GM21367 (cell line): ENCODE results near the gene SULT1A2.
"Not testable (repeated sequence)": the region's sequence is repeated elsewhere in the genome, so short reads cannot be mapped to it uniquely, and the experiment has no call there.

Experiments used
- ATAC-seq: cut with Tn5 transposase; IDR thresholded peaks from one replicate; pipeline ENCODE4 v1.9.1; 2021; ENCODE audit not compliant: unreplicated experiment

Gene SULT1A2

GRCh38 chr16:28596840-28597691 is at the start of gene SULT1A2:
Gene SULT1A2, minus strand, starts transcription at chr16:28597050. Its CDS starts 1,120 bp downstream, at chr16:28595930.
- no peak for ATAC-seq

GRCh38 chr16:28639959-28640358 is 43.1 kb upstream of the SULT1A2 start:
- ATAC-seq: not testable (repeated sequence)

GRCh38 chr16:28638359-28638758 is 41.5 kb upstream of the SULT1A2 start:
- ATAC-seq: not testable (repeated sequence)

GRCh38 chr16:28637765-28638164 is 40.9 kb upstream of the SULT1A2 start, which contains the start of gene NPIPB8:
Gene NPIPB8, plus strand, starts transcription at chr16:28638065. Its CDS starts 296 bp downstream, at chr16:28638361.
- ATAC-seq: not testable (repeated sequence)

- not testable (repeated sequence) for ATAC-seq
These were observed 39.4 kb upstream of the SULT1A2 start for GRCh38 chr16:28636093-28636823.

GRCh38 chr16:28630905-28631304 is 34.1 kb upstream of the SULT1A2 start:
- ATAC-seq: not testable (repeated sequence)

GRCh38 chr16:28623172-28623711 is 26.4 kb upstream of the SULT1A2 start:
- no peak for ATAC-seq

GRCh38 chr16:28622532-28623171 is 25.8 kb upstream of the SULT1A2 start:
- ATAC-seq: not testable (repeated sequence)

- no peak for ATAC-seq
These were observed 24.8 kb upstream of the SULT1A2 start for GRCh38 chr16:28621481-28622155.

- ATAC-seq: not testable (repeated sequence)
These were observed 23.5 kb upstream of the SULT1A2 start for GRCh38 chr16:28620316-28620715.

- no peak for ATAC-seq
These were observed 21.0 kb upstream of the SULT1A2 start for GRCh38 chr16:28617874-28618273.

GRCh38 chr16:28616636-28617035 is 19.8 kb upstream of the SULT1A2 start:
- no peak for ATAC-seq

GRCh38 chr16:28616224-28616577 is 19.4 kb upstream of the SULT1A2 start:
- not testable (repeated sequence) for ATAC-seq

- not testable (repeated sequence) for ATAC-seq
These were observed 18.8 kb upstream of the SULT1A2 start for GRCh38 chr16:28615486-28616223.

- not testable (repeated sequence) for ATAC-seq
These were observed 17.7 kb upstream of the SULT1A2 start for GRCh38 chr16:28614561-28614960.

GRCh38 chr16:28613912-28614311 is 17.1 kb upstream of the SULT1A2 start:
- not testable (repeated sequence) for ATAC-seq

- not testable (repeated sequence) for ATAC-seq
These were observed 15.8 kb upstream of the SULT1A2 start for GRCh38 chr16:28612359-28613280.

- ATAC-seq: no peak
These were observed 13.8 kb upstream of the SULT1A2 start for GRCh38 chr16:28610595-28611191.
